Esophagus squamous epithelium (tissue), 5 donors: ENCODE results near the gene ST3GAL5. TPM values are rescaled to one million over a fixed set of nuclear protein-coding genes. Genes with fewer than 3 reads are reported as not detected.
A peak's percentile ranks its signal among the peaks of the same experiment; 100 is the strongest.

Experiments used
- DNase-seq: peaks from one replicate; lab custom pipeline; 2025; lab: John Stamatoyannopoulos, UW
- H3K27ac ChIP-seq, 4 donors: fragments of 200-600 bp; sonication (generic); one replicate each; pipeline ENCODE4 v1.5.1; 2016 to 2019; ENCODE audit warnings: mild to moderate bottlenecking in 1 of 4
- H3K27me3 ChIP-seq, 4 donors: fragments of 200-600 bp; sonication (generic); 1 replicate in 3 of 4; 2 replicates in 1 of 4; pipeline versions ENCODE4 v1.5.1 to v1.6.0; 2017 to 2021; ENCODE audit warnings: antibody characterized with exemption in 1 of 4
- H3K36me3 ChIP-seq, 3 donors: fragments of 200-600 bp; sonication (generic); one replicate each; pipeline ENCODE4 v1.5.1; 2016 to 2019
- H3K4me1 ChIP-seq, 3 donors: fragments of 200-600 bp; sonication (generic); one replicate each; pipeline ENCODE4 v1.5.1; 2017 to 2019
- H3K4me3 ChIP-seq, 4 donors: fragments of 200-600 bp; sonication (generic); 1 replicate in 3 of 4; 2 replicates in 1 of 4; pipeline ENCODE4 v1.5.1; 2016 to 2019; ENCODE audit warnings: mild to moderate bottlenecking in 2 of 4, moderate library complexity in 1 of 4
- H3K9me3 ChIP-seq, 3 donors: fragments of 200-600 bp; sonication (generic); one replicate each; pipeline ENCODE4 v1.5.1; 2016 to 2019
- POLR2A ChIP-seq, 4 donors: fragments of 450-650 bp; IDR thresholded peaks; one replicate each; pipeline ENCODE4 v1.6.1; 2017; ENCODE audit warnings: antibody characterized with exemption in 4 of 4, mild to moderate bottlenecking in 4 of 4, moderate library complexity in 3 of 4
- WGBS, 2 donors: methylation state at CpG; one replicate each; pipeline ENCODE4 v1.1.5; 2018; 5-methylcytosine and 5-hydroxymethylcytosine counted together
- intact Hi-C: fragments of 100-400 bp; cut with DNase I; formaldehyde crosslinking; loops from one replicate; pipeline ENCODE4 v1.15.0; 2022
- total RNA-seq, 4 donors: library from RNA; depleted of rRNA; stranded (reverse); fragments of >200 nt; gene quantifications; one replicate each; pipeline ENCODE4 v1.1.0, GENCODE V29; 2016
- TF ChIP-seq, protein P1 (sequence below), 6 experiments: fragments of 450-650 bp in 4 of 6; fragments of 200-600 bp in 2 of 6; sonication (generic) in 2 of 6; IDR thresholded peaks; one replicate each; pipeline ENCODE4 v1.5.1; 2016 to 2019; ENCODE audit warnings: antibody characterized with exemption in 6 of 6, mild to moderate bottlenecking in 4 of 6, moderate library complexity in 4 of 6
- donor health status: DM: yes; HTN: yes; CAD: no.

Gene ST3GAL5
- total RNA-seq, 4 donors from 2014 or later, result 1.3 to 13.5 (median 5.2) TPM

DNA sequence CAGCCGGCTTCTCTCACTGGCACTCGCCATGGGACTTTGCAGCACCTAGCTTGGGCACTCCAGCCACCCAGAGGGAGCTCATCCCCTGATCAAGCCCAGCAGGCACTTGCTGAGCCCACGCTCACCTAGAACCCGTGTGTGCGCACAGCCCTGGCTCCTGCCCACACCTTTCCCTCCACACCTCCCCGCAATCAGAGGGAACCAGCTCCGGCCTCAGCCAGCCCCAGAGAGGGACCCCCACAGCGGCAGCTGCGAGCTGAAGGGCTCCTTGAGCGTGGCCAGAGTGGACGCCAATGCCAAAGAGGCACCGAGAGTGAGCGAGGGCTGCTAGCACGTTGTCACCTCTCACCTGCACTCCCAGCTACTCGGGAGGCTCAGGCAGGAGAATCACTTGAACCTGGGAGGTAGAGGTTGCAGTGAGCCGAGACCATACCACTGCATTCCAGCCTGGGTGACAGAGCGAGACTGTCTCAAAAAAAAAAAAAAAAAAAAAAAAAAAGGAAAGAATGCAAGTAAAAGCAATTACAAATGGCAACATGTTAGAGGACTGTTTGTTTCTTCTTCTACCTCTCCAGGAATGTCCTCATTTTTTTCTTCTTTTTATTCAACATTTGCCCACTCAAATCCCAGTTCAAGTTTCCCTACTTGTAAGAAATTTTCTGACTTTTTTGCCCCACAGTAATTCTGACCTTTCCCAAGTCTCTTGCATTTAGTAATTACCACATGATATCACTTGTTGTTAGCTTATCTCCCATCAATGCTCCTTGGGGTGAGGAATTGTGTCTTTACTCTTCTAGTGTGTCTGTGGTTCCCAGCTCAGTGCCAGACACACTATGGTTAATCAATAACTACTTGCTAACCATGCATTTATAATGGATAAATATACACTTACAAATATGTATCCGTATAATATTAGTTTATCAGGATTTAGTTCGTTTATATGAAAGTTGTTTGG, 40.6 kb upstream of the ST3GAL5 start:
- no peaks in the 10 kb centered on the region for H3K9me3 ChIP-seq
- no peak overlapping the region for H3K4me3 ChIP-seq
- H3K4me1 ChIP-seq, result peaks cover 0 to 44% (median 19%) of the 10 kb centered on the region in 3 donors
- no peak overlapping the region for H3K27ac ChIP-seq
- intact Hi-C loops, result no loop called here
- no peak for DNase-seq
- no peak for TF ChIP-seq POLR2A (IDR thresholded peaks at IDR 0.05)
- TF ChIP-seq, protein P1, sequence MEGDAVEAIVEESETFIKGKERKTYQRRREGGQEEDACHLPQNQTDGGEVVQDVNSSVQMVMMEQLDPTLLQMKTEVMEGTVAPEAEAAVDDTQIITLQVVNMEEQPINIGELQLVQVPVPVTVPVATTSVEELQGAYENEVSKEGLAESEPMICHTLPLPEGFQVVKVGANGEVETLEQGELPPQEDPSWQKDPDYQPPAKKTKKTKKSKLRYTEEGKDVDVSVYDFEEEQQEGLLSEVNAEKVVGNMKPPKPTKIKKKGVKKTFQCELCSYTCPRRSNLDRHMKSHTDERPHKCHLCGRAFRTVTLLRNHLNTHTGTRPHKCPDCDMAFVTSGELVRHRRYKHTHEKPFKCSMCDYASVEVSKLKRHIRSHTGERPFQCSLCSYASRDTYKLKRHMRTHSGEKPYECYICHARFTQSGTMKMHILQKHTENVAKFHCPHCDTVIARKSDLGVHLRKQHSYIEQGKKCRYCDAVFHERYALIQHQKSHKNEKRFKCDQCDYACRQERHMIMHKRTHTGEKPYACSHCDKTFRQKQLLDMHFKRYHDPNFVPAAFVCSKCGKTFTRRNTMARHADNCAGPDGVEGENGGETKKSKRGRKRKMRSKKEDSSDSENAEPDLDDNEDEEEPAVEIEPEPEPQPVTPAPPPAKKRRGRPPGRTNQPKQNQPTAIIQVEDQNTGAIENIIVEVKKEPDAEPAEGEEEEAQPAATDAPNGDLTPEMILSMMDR (IDR thresholded peaks at IDR 0.05), result no peak
- WGBS, 2 donors, result 84 to 90% methylated on average over 9 to 12 of the region's 19 CpGs
- no peaks in the 10 kb centered on the region for H3K36me3 ChIP-seq
- H3K27me3 ChIP-seq, result peaks cover 0 to 16% (median 0%) of the 10 kb centered on the region in 4 donors

DNA sequence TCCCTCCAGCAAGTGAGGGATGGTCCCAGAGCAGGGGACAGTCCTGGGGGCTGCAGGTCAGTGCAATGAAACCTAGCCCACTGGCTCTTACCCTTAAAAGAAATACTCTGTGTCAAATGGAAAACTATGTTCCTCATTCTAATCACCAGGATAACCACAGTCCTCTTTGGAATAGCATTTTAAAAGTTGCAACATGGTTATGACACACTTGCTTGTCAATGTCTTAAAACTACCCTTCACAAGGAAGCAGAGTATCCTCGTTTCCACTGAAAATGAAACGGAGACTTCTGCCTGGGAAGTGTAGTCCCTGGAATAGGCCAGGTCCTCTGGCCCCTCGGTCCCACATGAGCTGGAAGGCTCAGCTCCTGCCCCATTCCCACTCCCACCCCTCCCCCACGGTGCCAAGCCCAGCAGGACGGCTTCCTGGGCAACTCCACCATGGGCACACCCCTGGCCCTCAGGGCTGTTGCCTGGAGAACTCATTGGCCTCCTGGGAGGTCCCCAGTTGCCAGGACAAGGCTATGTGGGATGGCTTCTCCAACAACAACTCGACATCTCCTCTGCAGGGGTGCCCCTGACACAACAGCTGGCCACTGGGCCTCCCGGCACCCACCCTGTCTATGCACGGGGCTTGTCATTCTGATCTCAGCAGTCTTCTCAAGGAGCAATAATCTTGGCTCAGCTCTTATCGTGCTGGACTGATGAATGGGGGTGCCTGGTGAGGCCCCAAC, 38.3 kb upstream of the ST3GAL5 start:
- TF ChIP-seq, protein P1 (IDR thresholded peaks at IDR 0.05), result no peak
- no peak for TF ChIP-seq POLR2A (IDR thresholded peaks at IDR 0.05)
- intact Hi-C loops, result no loop called here
- no peaks in the 10 kb centered on the region for H3K9me3 ChIP-seq
- DNase-seq, result no peak
- H3K36me3 ChIP-seq, result no peaks in the 10 kb centered on the region
- peak overlapping the region in 2 of 4 donors; percentile 14 to 37 for H3K27ac ChIP-seq
- WGBS, 2 donors, result 84 to 86% methylated on average over 5 of the region's 9 CpGs
- no peak overlapping the region for H3K4me3 ChIP-seq
- peaks cover 0 to 59% (median 24%) of the 10 kb centered on the region in 3 donors for H3K4me1 ChIP-seq
- peaks cover 0 to 19% (median 0%) of the 10 kb centered on the region in 4 donors for H3K27me3 ChIP-seq

DNA sequence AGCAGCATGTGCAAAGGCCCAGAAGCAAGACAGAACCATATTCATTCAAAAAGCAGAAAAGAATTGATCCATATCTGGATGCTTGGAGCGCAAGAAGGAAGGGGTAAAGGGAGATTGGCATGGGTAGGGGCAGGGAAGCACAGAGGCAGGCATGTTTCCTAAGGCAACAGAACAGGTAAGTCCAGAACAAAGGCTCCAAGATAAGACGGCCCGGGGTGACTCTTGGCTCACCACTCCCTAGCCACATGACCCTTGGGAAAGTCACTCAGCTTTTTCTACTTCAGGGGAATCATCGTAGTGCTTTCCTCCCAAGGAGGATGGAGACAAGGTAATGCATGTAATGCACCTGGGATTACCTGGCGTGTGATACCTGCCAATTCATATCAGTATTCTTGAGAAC, 37.7 kb upstream of the ST3GAL5 start:
- DNase-seq, result no peak
- Histone ChIP-seq H3K9me3 (no peaks in the 10 kb centered on the region), H3K36me3 (no peaks in the 10 kb centered on the region), H3K4me3 (no peak overlapping the region), H3K27ac (peak overlapping the region in 1 of 4 donors; percentile 37), H3K4me1 (peaks cover 0 to 65% (median 24%) of the 10 kb centered on the region in 3 donors), H3K27me3 (peaks cover 0 to 19% (median 0%) of the 10 kb centered on the region in 4 donors)
- 51 to 70% methylated on average over 5 of the region's 5 CpGs for WGBS, 2 donors
- intact Hi-C loops, result no loop called here
- TF ChIP-seq, protein P1 (IDR thresholded peaks at IDR 0.05), result no peak
- TF ChIP-seq POLR2A (IDR thresholded peaks at IDR 0.05), result no peak

DNA sequence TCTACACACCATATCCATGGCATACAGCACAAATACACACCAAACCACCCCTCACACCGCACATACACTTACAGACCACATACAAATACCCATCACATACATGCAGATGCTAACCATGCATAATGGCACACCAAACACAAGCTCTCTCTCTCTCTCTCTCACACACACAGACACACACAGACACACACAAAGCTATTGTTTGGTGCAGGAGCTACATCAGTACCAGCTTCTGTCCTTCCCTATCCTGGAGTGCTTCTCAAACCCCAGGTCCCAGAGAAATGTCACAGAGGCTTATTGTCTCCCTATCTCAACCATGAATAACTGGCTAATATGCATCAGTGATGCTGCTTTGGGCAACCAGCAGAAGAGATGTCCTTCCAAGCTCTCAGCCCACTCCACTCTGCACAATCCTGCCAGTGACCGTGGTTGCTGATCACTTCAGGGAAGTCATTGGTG, 36.5 kb upstream of the ST3GAL5 start:
- TF ChIP-seq, protein P1 (IDR thresholded peaks at IDR 0.05), result no peak
- no peak for TF ChIP-seq POLR2A (IDR thresholded peaks at IDR 0.05)
- H3K36me3 ChIP-seq, result no peaks in the 10 kb centered on the region
- no peaks in the 10 kb centered on the region for H3K9me3 ChIP-seq
- intact Hi-C loops, result no loop called here
- H3K27me3 ChIP-seq, result peaks cover 0 to 25% (median 0%) of the 10 kb centered on the region in 4 donors
- peaks cover 0 to 63% (median 30%) of the 10 kb centered on the region in 3 donors for H3K4me1 ChIP-seq
- DNase-seq, result no peak
- H3K4me3 ChIP-seq, result no peak overlapping the region
- peak overlapping the region in 3 of 4 donors; percentile 70 to 82 (median 80) for H3K27ac ChIP-seq
- 94 to 95% methylated on average over 2 of the region's 2 CpGs for WGBS, 2 donors
